Activated naive CD4-positive, alpha-beta T cell treated with anti-CD3 and anti-CD28 coated beads, Interleukin-2, amount 50 U/mL, for 24 hours (primary cell): ENCODE measurements around the gene GET4.
A peak's percentile ranks its signal among the peaks of the same experiment; 100 is the strongest.

Experiments used
- H3K27ac Mint-ChIP-seq: one replicate; pipeline ENCODE4 v1.8.0; 2021; ENCODE audit warnings: mild to moderate bottlenecking, mixed read lengths
- H3K27me3 Mint-ChIP-seq: one replicate; pipeline ENCODE4 v1.8.0; 2021; ENCODE audit warnings: mixed read lengths
- H3K36me3 Mint-ChIP-seq: one replicate; pipeline ENCODE4 v1.8.0; 2021; ENCODE audit warnings: mixed read lengths
- H3K4me1 Mint-ChIP-seq: one replicate; pipeline ENCODE4 v1.8.0; 2021; ENCODE audit warnings: mixed read lengths
- H3K4me3 Mint-ChIP-seq: one replicate; pipeline ENCODE4 v1.8.0; 2021; ENCODE audit warnings: mild to moderate bottlenecking, mixed read lengths
- H3K9me3 Mint-ChIP-seq: one replicate; pipeline ENCODE4 v1.8.0; 2021; ENCODE audit warnings: mixed read lengths

The GET4 gene

GRCh38 chr7:876077-876971 is at the start of gene GET4:
TSS of gene GET4 (plus strand) at chr7:876554. CDS start at chr7:876646, 92 bp downstream.
- peak within 1 kb of the TSS; percentile 94 for H3K4me3 Mint-ChIP-seq
- H3K36me3 Mint-ChIP-seq = peaks cover 6% of the 10 kb centered on the region
- H3K9me3 Mint-ChIP-seq = no peaks in the 10 kb centered on the region
- peaks cover 33% of the 10 kb centered on the region for H3K4me1 Mint-ChIP-seq
- peak within 1 kb of the TSS; percentile 94 for H3K27ac Mint-ChIP-seq
- H3K27me3 Mint-ChIP-seq = no peaks in the 10 kb centered on the region

- H3K27me3 Mint-ChIP-seq = no peaks in the 10 kb centered on the region
- peaks cover 76% of the 10 kb centered on the region for H3K4me1 Mint-ChIP-seq
- no peak overlapping the region for H3K4me3 Mint-ChIP-seq
- H3K9me3 Mint-ChIP-seq = no peaks in the 10 kb centered on the region
- H3K27ac Mint-ChIP-seq = no peak overlapping the region
- H3K36me3 Mint-ChIP-seq = peaks cover 6% of the 10 kb centered on the region
Measured at GRCh38 chr7:828793-829561, 47.4 kb upstream of the GET4 start.

GRCh38 chr7:830069-830468 is 46.3 kb upstream of the GET4 start:
- Mint-ChIP-seq H3K4me1 (peaks cover 73% of the 10 kb centered on the region), H3K9me3 (no peaks in the 10 kb centered on the region), H3K36me3 (peaks cover 5% of the 10 kb centered on the region), H3K4me3 (peak overlapping the region; percentile 8), H3K27ac (peak overlapping the region; percentile 100), H3K27me3 (no peaks in the 10 kb centered on the region)

GRCh38 chr7:831596-832166 is 44.7 kb upstream of the GET4 start:
- H3K9me3 Mint-ChIP-seq = no peaks in the 10 kb centered on the region
- H3K27ac Mint-ChIP-seq = peak overlapping the region; percentile 100
- peaks cover 74% of the 10 kb centered on the region for H3K4me1 Mint-ChIP-seq
- H3K36me3 Mint-ChIP-seq = peaks cover 5% of the 10 kb centered on the region
- H3K4me3 Mint-ChIP-seq = peak overlapping the region; percentile 91
- no peaks in the 10 kb centered on the region for H3K27me3 Mint-ChIP-seq

- peaks cover 74% of the 10 kb centered on the region for H3K4me1 Mint-ChIP-seq
- H3K9me3 Mint-ChIP-seq = no peaks in the 10 kb centered on the region
Measured at GRCh38 chr7:832167-832967, 44.0 kb upstream of the GET4 start, which contains the start of gene SUN1. TSS of gene SUN1 (plus strand) at chr7:832476. CDS start at chr7:832525, 49 bp downstream.

GRCh38 chr7:832968-833424 is 43.4 kb upstream of the GET4 start:
- peak overlapping the region; percentile 91 for H3K4me3 Mint-ChIP-seq
- peak overlapping the region; percentile 100 for H3K27ac Mint-ChIP-seq
- no peaks in the 10 kb centered on the region for H3K9me3 Mint-ChIP-seq
- H3K4me1 Mint-ChIP-seq = peaks cover 79% of the 10 kb centered on the region
- H3K36me3 Mint-ChIP-seq = peaks cover 5% of the 10 kb centered on the region
- no peaks in the 10 kb centered on the region for H3K27me3 Mint-ChIP-seq

More at GRCh38 chr7:832167-832967, 44.0 kb upstream of the GET4 start, which contains the start of gene SUN1:
- peaks cover 5% of the 10 kb centered on the region for H3K36me3 Mint-ChIP-seq
- peak within 1 kb of the TSS; percentile 100 for H3K27ac Mint-ChIP-seq
- H3K27me3 Mint-ChIP-seq = no peaks in the 10 kb centered on the region
- H3K4me3 Mint-ChIP-seq = peak within 1 kb of the TSS; percentile 91

- H3K27me3 Mint-ChIP-seq = no peaks in the 10 kb centered on the region
- H3K27ac Mint-ChIP-seq = peak overlapping the region; percentile 65
Measured at GRCh38 chr7:833601-834258, 42.6 kb upstream of the GET4 start.

GRCh38 chr7:834277-834676 is 42.1 kb upstream of the GET4 start:
- Mint-ChIP-seq H3K27ac (peak overlapping the region; percentile 30), H3K9me3 (no peaks in the 10 kb centered on the region), H3K27me3 (no peaks in the 10 kb centered on the region), H3K36me3 (peaks cover 5% of the 10 kb centered on the region), H3K4me3 (no peak overlapping the region), H3K4me1 (peaks cover 69% of the 10 kb centered on the region)

More at GRCh38 chr7:833601-834258, 42.6 kb upstream of the GET4 start:
- Mint-ChIP-seq H3K4me3 (no peak overlapping the region), H3K36me3 (peaks cover 5% of the 10 kb centered on the region), H3K4me1 (peaks cover 74% of the 10 kb centered on the region), H3K9me3 (no peaks in the 10 kb centered on the region)

GRCh38 chr7:835021-835420 is 41.3 kb upstream of the GET4 start:
- Mint-ChIP-seq H3K36me3 (peaks cover 8% of the 10 kb centered on the region), H3K27ac (no peak overlapping the region), H3K27me3 (no peaks in the 10 kb centered on the region), H3K4me3 (no peak overlapping the region), H3K9me3 (no peaks in the 10 kb centered on the region), H3K4me1 (peaks cover 63% of the 10 kb centered on the region)

GRCh38 chr7:835485-836401 is 40.6 kb upstream of the GET4 start:
- Mint-ChIP-seq H3K27me3 (no peaks in the 10 kb centered on the region), H3K27ac (peak overlapping the region; percentile 77), H3K9me3 (no peaks in the 10 kb centered on the region), H3K4me3 (peak overlapping the region; percentile 71), H3K4me1 (peaks cover 56% of the 10 kb centered on the region), H3K36me3 (peaks cover 8% of the 10 kb centered on the region)

- no peaks in the 10 kb centered on the region for H3K9me3 Mint-ChIP-seq
- peaks cover 49% of the 10 kb centered on the region for H3K4me1 Mint-ChIP-seq
- H3K36me3 Mint-ChIP-seq = peaks cover 10% of the 10 kb centered on the region
- peak overlapping the region; percentile 83 for H3K27ac Mint-ChIP-seq
- no peaks in the 10 kb centered on the region for H3K27me3 Mint-ChIP-seq
- peak overlapping the region; percentile 71 for H3K4me3 Mint-ChIP-seq
Measured at GRCh38 chr7:836429-836828, 39.9 kb upstream of the GET4 start.

GRCh38 chr7:837001-837400 is 39.4 kb upstream of the GET4 start:
- peaks cover 43% of the 10 kb centered on the region for H3K4me1 Mint-ChIP-seq
- H3K36me3 Mint-ChIP-seq = peaks cover 10% of the 10 kb centered on the region
- H3K4me3 Mint-ChIP-seq = no peak overlapping the region
- no peaks in the 10 kb centered on the region for H3K27me3 Mint-ChIP-seq
- no peaks in the 10 kb centered on the region for H3K9me3 Mint-ChIP-seq
- peak overlapping the region; percentile 55 for H3K27ac Mint-ChIP-seq

GRCh38 chr7:840001-840600 is 36.3 kb upstream of the GET4 start:
- Mint-ChIP-seq H3K27me3 (no peaks in the 10 kb centered on the region), H3K27ac (no peak overlapping the region), H3K4me3 (no peak overlapping the region), H3K4me1 (peaks cover 25% of the 10 kb centered on the region), H3K36me3 (peaks cover 5% of the 10 kb centered on the region), H3K9me3 (no peaks in the 10 kb centered on the region)
